GM12873 (cell line): ENCODE data around the gene RBM15.

Experiments used
- TF ChIP-seq, protein P1 (sequence below): IDR thresholded peaks from 2 replicates; pipeline ENCODE4 v1.5.1; 2012; ENCODE audit warnings: low read depth, mild to moderate bottlenecking, moderate library complexity, low read length, control low read depth; ENCODE audit not compliant: insufficient read depth; ENCODE audit errors: missing control alignments

The RBM15 gene

DNA sequence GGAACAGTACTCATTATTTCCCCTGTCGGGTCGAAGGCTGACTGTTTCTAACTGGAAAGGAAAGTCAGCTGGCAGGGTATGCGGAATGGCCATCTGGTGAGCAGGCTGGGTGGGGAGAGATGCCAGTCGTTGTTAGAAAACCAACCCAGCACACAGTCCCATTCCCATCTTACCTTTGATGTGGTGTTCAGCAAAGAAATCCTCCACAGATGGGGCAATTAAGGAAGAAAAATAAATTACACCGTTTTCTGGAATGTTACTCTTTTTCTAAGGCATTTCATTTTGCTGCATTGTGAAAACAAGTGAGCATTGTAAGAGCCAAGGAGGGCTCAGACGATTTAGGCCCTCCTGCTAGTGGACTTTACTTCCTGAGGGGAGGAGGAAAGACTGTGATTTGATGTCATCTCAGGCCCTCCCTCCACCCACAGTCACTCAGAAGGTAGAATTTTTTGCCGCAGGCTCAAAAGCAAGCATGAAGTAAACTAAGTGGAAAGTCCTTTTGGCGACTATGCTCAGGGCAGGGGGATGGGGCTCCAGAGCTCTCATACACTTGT is 51.6 kb downstream of the RBM15 start, which contains the start of gene SLC16A4:
Gene SLC16A4 (minus strand): TSS at position 335 of the 554 bp plus-strand sequence. CDS start 1,703 bp downstream, outside the sequence.
- TF ChIP-seq, protein P1, sequence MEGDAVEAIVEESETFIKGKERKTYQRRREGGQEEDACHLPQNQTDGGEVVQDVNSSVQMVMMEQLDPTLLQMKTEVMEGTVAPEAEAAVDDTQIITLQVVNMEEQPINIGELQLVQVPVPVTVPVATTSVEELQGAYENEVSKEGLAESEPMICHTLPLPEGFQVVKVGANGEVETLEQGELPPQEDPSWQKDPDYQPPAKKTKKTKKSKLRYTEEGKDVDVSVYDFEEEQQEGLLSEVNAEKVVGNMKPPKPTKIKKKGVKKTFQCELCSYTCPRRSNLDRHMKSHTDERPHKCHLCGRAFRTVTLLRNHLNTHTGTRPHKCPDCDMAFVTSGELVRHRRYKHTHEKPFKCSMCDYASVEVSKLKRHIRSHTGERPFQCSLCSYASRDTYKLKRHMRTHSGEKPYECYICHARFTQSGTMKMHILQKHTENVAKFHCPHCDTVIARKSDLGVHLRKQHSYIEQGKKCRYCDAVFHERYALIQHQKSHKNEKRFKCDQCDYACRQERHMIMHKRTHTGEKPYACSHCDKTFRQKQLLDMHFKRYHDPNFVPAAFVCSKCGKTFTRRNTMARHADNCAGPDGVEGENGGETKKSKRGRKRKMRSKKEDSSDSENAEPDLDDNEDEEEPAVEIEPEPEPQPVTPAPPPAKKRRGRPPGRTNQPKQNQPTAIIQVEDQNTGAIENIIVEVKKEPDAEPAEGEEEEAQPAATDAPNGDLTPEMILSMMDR, result no peak

DNA sequence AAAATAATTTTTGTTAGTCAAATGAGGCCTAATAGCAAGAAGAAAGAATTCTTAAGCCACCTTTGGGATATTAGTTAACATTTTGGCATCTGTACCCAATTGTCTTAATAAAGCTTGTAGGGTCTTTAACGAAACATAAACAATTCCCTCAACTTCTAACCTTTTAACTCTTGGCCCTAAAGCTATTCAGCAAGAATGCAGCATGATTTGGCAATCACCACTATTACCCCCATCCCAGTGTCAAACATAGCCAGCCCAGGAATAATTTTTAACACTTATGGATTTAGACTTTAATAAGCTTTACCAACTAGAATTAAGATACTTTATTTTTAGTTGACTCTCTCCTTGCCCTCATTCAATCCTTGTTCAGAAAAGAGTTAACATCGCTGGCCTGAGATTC is 54.1 kb downstream of the RBM15 start:
- TF ChIP-seq, protein P1, result no peak

DNA sequence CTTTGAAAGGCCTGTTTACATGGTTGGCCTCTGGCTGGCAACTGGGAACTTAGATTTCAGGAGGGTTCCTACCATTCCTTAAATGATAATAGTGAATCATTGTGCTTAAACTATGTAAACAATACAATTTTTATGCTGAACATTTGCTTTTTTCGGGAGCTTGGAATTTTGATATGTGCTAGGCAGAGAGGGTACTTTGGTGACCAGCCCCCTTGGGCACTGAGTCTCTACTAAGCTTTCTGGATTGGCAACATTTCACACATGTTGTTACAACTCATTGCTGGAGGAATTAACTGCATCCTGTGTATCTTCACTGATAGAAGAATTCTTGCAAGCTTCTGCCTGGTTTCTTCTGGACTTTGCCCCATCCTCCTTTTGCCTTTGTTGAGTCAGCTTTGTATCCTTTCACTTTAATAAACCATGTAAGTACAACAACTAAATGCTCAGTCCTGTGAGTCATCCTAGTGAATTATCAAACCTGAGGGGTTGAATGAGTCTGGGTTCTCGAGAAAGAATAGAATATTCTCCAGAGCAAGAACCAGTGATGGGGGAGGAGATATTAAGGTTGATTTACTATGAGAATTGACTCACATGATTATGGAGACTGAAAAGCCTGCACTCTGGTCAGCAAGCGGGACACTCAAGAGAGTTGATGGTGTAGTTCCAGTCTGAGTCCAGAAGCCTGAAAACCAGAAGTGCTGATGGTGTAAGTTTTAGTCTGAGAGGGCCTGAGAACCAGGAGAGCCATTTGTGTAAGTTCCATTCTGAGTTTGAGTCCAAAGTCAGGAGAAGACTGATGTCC is 54.7 kb downstream of the RBM15 start:
- TF ChIP-seq, protein P1, result no peak

DNA sequence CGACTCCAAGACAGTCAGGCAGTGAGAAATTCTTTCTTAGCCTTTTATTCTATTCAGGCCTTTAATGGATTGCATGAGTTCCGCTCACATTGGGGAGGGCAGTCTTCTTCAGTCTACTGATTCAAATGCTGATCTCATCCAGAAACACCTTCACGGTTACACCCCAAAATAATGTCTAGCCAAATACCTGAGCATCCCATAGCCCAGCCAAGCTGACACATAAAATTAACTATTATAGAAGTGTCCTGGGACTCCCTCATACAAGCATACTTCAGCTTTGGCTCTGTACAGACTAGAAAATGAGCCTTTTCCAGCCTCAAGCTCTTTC is 55.3 kb downstream of the RBM15 start:
- TF ChIP-seq, protein P1, result no peak
